Daoy (cell line): ENCODE results near the gene TBC1D12. TPM values are rescaled to one million over a fixed set of nuclear protein-coding genes. Genes with fewer than 3 reads are reported as not detected.
"Not testable (repeated sequence)": the region's sequence is repeated elsewhere in the genome, so short reads cannot be mapped to it uniquely, and the experiment has no call there.

Source experiments
- DNase-seq: peaks from one replicate; pipeline ENCODE4 v3.0.0-alpha.2; 2015; ENCODE audit warnings: low read depth
- total RNA-seq: library from RNA; depleted of rRNA; stranded (reverse); fragments of >200 nt; shearing (Covaris generic); gene quantifications from 2 replicates; pipeline ENCODE4 v1.2.3, GENCODE V29; 2014; rRNA removed

Gene TBC1D12
- 8.1 and 10.9 TPM in 2 replicates for total RNA-seq

DNA sequence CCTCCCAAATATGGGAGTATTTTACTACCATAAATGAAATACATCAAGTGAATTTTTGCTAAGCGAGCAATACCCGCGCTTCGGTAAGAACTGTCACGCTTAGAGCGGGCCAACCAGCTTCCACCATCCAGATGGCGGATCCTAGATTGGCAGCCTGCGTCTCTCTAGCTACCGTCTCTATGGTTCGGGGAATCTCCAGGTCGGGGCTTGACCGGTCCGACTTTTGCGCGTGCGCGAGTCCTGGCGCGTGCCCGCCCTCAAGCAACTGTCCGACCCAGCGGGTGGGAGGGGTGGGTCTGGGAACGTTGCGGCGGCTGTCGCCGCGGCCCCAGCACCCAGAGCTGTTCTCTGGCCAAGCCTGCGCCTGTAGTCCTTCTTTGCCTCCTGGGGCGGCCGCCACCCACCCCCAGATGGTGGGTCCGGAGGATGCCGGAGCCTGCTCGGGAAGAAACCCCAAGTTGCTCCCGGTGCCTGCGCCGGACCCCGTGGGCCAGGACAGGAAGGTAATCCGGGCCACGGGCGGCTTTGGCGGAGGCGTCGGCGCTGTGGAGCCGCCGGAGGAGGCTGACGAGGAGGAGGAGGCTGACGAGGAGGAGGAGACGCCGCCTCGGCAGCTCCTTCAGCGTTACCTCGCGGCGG, at the start of gene TBC1D12:
TSS of gene TBC1D12 (plus strand) at position 338 of the 639 bp plus-strand sequence. CDS start at position 411, 73 bp downstream.
- peak; percentile 94 for DNase-seq

DNA sequence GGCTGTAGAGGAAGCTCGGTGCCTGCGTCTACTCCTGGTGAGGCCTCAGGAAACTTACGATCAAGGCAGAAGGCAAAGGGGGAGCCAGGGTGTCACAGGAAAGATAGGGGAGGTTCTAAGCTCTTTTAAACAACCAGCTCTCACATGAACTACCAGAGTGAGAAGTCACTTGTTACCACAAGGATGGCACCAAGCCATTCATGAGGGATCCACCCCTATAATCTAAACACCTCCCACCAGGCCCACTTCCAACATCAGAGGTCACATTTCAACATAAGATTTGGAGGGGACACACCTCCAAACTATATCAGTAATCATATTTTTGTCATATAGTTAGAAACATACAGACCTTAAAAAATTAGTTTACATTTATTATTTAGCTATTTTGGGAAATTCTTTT, 49.0 kb upstream of the TBC1D12 start:
- no peak for DNase-seq

DNA sequence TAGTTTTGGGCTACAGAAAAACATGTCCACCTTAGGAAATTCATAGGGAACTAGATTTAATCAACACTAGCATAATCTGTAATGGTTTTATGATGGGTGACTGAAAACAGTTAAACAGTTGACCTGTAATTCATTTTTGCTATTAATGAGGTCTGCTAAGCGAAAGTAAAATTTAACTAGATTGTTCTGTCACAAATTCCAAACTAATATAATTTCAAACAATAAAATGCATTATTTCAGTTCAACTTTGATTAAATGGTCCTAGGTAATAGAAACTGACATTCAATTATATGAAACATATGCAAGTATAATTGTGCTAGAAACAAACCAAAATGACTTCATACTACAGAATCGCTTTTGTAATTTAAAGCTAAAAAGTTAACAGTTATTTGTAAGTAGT, 46.5 kb upstream of the TBC1D12 start:
- DNase-seq = no peak

DNA sequence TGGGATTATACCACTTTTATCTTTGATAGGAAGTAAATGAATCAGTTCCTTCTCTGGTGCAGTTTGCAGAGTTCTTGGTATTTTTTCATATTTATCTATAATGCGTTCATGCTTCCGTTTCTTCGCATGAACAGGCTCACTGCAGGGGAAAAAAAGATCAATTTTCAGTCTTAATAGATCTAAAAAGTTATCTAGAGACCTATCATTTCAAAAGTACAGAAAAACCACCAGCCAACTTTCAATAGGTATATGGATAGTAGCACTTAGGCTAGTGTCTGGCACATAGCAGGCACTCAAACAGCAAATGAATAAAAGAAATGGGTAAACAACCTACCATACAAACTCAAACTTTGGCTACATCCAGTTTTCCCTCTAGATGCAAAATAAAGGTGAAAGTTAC, 45.1 kb upstream of the TBC1D12 start:
- no peak for DNase-seq

DNA sequence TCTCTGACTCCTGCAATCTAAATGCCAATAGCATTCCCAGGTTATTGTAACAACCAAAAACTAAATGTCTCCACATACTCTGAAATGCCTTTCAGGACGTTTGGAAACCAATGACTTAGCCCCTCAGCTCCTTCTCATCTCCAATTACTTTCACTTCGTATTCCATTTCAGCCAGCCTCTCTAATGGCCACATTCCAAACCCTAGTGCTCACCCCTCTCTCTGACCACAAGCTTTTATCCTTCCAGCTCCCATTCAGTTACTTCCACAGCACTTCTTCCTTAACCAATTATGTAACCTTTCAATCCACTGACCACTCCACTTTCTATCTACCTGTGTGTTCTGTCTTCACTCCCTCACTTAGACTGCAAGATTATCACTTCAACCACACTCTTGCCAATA, 43.9 kb upstream of the TBC1D12 start:
- peak; percentile 84 for DNase-seq

DNA sequence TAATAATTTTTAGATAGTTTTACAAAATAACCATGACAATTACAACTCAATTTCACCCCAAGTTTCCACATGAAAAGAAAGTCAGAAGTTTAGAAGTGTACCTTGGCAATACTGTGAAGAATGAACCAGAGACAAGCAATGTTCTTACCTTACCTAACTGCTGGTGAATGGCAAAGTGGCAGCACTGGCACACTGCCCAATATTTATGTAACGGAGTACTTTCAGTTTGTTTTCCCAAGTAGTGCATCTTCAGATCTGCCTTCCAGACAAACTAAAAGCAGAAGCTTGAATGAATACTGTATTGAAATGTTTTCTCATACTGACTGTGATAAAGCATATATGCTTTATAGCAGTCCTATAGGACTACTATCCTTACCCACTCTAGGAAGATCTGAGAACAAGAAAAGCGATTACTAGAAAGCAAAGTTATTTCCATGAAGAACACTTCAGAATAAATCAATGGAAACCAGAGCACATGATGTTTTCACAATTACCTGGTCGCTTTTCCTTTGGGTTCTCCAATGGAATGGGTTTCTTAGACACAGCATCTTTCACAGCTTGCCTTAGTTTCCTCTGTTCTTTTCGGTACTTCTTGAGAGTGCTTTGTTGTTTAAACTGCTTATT, 41.1 kb upstream of the TBC1D12 start:
- DNase-seq = peak; percentile 27

DNA sequence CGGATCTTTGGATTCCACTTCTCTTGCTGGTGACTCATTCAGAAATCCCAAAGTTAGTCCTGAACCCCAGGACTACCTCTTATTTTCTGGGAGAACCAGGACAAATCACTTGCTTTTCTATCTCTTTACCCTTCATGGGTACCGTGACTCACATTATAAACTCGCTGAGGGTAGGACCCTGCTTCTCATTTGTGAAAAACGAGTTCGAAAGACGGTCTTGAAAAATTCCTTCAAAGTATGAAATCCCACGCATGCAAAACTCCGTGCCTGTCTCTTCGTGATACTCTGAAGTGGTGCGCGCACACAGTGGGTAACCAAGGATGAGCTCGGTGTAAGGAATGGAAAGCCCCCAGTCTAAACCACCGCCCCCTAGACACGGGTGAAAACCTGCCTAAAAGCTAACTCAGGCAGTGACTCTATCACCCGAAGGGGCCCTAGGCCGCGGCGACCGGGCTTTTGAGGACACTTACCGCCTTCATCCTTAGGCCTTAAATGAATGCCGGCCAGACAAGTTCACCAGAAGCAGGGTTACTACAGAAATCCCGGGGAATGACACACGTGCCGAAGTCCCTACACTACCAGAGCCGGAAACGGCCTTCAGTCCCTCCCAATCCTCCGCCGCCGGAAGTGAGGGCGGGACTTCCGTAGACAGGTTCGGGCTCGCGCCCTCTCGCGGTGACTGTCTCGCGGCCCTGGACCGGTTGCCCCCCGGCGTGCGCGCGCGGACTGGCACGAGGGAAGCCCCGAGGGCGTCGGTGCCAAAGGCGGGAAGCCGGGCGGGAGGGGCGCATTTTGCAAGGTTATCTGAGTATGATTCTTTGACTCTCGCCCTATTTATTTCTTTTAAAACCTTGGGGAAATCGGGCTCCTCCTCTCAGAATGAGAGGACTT, 39.7 kb upstream of the TBC1D12 start, which contains the start of gene NOC3L:
TSS of gene NOC3L (minus strand) at position 580 of the 891 bp plus-strand sequence. CDS start at position 479, 101 bp downstream.
- peak; percentile 95 for DNase-seq

DNA sequence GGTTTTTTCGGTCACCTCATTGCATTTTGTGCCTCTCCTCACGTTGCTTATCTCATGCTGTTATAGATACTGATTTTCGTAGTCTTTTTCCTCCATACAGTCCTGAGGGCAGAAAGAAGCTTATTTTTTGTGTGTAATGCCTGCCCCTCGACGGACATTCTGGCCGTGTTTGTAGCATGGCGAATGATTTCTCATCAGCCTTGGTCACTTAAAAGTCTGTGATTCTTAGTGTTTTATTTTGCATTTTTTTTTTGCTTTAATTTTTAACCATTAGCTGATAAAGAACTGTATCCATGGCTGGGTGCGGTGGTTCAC, 39.1 kb upstream of the TBC1D12 start:
- no peak for DNase-seq

DNA sequence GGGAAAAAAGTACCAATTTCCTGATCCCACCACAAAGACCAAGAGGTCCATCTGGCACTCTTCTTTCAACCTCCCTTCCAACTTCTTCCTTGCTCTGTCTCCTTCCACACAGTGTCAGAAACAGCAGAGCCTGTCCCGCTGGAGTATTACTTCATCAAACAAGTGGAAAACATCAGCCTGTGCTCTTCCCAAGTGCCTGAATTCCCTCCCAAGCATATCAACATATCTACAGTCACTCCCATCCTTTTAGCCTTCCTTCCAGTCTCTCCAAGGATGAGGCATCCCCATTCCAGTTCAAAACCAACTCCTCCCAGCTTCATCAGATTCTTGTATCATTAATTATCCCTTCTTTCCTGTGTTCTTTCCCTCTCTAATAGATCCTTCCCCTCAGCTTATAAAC, 37.9 kb upstream of the TBC1D12 start:
- no peak for DNase-seq

DNA sequence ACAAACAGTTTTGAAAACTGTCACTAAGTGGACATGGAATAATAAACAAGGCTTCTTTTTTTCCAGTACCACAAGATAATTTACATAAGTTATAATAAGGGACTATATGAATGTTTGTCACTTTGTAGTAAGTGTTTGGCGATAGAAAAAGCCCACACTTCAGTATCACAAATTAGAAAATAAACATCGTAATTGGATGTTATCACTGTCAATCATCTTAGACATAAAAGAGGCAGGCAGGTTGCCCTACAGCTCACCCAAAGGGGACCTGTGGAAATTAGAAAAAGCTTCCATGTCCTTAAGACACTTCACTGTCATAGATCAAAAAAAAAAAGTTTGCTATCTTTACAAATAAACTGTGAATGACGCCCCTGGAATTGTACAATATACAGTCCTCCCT, 36.0 kb upstream of the TBC1D12 start:
- DNase-seq = no peak

DNA sequence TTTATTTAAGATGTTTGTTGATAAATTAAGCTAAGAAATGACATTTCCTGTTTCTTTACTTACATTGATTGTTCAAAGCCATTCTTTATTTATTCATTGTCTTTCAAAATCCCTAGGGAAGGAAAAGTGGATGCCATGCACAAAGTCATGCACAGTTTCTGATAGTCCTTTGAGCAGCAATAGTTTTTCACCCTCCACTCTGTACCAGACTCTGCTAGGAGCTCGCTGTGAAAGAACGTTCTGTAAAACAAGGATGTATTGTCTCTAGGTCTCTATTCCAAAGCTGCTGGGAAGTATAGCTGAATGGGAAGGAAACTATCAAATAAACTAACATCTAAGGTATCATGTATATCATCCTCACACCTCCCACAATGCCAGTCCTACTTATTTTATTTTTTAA, 31.8 kb upstream of the TBC1D12 start:
- no peak for DNase-seq

DNA sequence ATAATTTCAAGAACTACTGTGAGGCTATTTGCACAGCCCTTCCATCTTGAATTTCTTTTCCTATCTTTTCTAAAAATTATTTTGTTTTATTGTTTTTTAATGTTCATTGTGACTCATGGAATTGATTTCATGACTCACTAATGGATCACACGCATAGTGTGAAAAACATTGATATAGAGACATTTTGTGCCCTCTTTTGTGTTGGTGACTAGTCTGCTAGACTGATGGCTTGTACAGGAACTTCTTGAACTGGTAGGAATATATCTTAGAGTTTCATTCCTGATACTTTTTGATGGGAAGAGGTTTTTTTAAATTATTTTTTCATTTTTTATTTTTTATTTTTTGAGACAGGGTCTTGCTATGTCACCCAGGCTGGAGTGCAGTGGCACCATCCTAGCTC, 27.0 kb upstream of the TBC1D12 start:
- no peak for DNase-seq

DNA sequence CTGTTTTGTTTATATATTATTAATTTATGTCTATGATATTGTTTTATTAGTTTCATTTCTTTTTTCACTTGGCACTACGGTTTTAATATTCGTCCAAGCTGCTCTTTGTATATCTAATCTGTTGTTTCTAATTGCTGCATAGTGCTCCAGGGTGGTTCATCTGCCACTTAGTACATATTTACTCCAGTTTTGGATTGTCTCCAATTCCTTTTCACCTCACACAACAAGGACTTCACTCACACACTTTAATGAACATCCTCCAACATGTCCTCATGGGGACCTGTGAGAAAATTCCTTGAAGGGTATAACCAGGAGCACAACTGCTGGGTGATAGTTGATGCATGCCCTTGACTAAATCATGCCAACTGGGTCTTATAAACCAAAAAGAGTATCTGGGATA, 25.5 kb upstream of the TBC1D12 start:
- DNase-seq = no peak

DNA sequence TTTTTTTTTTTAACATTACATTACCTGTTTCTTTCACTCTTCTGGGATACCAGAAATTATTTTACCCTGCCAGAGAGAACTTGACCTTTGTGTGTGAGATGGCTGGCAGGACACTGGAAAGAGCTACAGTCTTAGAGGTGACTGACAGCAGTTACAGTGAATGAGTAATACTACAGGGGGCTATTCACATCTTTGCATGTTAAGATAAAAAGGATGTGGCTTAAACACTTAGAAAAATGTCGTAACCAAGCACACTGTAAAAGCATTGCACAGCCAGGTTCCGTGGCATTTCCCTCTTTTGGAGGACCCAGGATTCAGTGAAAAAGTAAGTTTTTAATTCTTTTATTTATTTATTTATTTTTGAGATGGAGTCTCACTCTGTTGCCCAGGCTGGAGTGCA, 18.8 kb upstream of the TBC1D12 start:
- peak; percentile 5 for DNase-seq

DNA sequence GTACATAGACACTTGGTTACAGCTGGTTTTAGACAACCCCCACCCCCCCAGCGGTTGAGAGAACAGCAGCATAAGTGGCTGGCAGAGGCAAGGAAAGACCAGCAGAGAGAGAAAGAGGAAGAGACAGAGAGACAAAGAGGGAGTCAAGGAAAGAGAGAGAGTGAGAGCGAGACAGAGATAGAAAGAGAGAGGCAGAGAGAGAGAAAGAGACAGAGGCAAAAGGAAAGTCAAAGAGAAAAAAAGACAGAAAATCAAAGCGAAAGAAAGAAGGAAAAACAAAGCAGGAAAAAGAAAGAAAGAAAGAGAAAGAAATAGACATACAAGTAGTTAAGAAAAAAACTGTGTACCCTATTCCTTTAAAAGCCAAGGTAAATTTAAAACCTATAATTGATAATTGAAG, 16.6 kb upstream of the TBC1D12 start:
- not testable (repeated sequence) for DNase-seq

DNA sequence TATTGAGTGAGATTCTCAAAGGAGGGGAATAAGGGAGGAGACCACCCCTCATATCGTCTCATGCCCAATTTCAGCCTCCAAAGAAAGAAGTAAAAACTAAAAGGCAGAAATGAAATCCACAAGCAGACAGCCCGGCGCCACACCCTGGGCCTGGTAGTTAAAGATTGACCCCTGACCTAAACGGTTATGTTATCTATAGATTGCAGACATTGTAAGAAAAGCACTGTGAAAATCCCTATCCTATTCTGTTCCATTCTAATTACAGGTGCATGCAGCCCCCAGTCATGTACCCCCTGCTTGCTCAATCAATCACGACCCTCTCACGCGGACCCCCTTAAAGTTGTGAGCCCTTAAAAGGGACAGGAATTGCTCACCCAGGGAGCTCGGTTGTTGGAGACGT, 10.2 kb upstream of the TBC1D12 start:
- not testable (repeated sequence) for DNase-seq

DNA sequence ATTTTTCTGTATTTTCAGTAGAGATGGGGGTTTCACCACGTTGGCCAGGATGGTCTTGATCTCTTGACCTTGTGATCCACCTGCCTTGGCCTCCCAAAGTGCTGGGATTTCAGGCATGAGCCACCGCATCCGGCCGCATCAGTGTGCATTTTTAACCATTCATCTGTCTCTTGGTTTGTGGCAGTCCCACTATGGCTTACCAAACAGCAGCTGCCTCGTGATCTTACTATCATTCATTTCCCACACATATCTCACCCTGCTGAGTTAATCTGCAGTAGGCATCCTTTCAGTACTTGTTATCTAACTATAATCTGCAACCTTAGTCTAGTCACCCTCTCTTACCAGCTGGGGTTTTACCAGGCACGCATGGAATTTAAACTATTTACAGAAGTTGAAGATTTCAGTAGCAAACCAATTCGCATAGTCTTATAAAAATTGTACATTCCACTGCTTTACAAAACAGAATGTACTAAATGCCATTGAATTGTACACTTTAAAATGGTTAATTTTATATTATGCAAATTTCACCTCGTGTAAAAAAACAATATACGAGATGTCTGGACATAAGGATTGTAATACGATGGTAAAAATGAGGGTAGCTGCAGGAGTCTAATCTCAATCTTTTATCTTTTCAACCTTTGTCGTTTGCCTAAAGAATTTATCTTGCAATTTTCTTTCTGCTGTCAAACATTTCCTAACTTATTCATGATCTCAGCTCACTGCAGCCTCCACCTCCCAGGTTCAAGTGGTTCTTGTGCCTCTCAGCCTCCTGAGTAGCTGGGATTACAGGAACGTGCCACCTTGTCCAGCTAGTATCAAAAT, 4.6 kb upstream of the TBC1D12 start:
- peak; percentile 69 for DNase-seq

DNA sequence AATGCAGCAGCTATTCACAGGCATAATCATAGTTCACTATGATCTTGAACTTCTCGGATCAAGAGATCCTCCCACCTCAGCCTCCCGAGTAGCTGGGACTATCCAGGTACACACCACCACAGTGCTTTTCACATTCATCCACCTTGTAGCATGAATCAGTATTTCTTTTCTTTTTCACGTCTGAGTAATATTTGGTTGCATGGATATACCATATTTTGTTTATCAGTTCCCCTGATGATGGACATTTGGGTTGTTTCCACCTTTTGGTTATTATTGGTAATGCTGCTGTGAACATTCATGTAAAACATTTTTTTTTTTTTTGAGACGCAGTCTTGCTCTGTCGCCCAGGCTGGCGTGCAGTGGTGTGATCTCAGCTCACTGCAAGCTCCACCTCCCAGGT, 3.6 kb upstream of the TBC1D12 start:
- no peak for DNase-seq

DNA sequence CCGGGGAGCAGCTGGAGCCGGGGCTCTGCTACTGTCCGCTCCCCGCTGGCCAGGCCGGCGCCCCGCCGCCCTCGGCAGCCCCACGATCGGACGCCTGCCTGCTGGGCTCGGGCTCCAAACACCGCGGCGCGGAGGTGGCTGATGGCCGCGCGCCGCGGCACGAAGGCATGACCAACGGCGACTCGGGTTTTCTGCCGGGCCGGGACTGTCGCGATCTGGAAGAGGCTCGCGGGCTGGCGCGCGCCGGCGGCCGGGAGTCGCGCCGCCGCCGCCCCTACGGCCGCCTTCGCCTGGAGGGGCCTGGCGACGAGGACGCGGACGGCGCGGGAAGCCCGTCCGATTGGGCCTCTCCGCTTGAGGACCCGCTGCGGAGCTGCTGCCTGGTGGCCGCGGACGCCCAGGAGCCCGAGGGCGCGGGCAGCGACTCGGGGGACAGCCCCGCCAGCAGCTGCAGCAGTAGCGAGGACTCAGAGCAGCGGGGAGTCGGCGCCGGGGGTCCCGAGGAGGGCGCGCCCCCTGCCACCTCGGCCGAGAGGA, 570 bp downstream of the TBC1D12 start:
- DNase-seq = peak; percentile 50

DNA sequence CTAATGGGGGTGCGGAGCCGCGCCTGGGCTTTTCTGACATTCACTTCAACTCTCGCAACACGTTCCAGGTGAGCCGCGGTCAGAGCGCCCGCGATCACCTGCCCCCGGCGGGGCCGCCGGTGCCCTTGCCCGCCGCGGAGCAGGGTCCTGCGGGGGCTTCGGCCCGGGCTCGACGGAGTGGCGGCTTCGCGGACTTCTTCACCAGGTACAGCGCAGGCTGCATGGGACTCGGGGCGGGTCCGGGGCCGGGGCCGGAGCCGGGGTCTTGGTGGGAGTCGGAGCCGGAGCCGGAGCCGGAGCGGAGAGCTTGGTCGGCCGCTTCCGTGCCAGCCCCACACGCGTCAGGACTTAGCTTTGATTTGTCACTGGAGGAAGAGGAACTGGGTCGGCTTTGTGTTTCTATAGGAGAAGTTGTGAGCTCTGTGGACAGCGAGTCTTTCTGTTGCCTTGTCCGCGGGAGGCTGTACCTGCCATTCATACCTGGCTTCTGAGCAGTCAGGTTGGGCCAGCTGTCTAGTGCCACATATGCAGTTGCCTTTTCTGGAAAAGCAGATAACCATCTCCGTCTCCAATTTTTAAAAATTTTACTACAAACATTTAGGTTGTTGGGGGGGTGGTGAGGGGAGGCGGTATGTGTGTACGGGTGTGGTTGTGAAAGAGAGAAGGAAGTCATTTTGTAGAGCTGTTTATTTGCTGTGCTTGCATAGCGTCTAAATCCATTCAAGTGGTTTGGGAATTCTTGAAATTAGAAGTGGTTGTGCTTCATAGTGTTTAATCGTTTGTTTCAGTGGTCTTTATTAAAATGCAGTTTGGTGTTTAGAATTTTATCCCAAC, 1.3 kb downstream of the TBC1D12 start:
- peak; percentile 74 for DNase-seq

DNA sequence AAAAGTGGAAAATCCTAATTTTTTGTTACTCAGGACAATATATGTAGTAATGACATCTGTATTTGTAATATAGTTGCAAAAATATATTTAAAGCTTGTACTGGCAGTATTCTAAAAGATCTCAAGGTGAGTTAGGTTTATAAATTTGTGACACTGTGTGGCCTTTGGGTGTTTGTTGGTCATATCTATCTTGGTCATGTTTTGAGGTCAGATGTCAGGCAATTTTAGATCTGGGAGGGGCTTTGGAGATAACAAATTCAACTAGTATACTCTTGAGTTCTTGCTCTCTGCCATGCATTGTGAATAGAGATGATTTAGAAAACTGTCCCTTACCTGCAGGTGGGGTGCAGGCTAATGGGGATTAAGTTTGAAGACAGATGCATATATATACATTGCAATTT, 3.1 kb downstream of the TBC1D12 start:
- no peak for DNase-seq
